K562 (cell line): ENCODE data around the gene SEMA5A. TPM values are rescaled to one million over a fixed set of nuclear protein-coding genes. Genes with fewer than 3 reads are reported as not detected.

Experiments used
- CLOCK ChIP-seq: fragments of 250-450 bp; sonication (Bioruptor Pico); IDR thresholded peaks from 2 replicates; pipeline ENCODE4 v1.4.0; 2020; ENCODE audit warnings: mild to moderate bottlenecking, moderate library complexity, borderline replicate concordance
- HMGXB4 ChIP-seq: sonication (generic); formaldehyde crosslinking; IDR thresholded peaks from 2 replicates; pipeline ENCODE4 v1.8.1; 2023; ENCODE audit warnings: mild to moderate bottlenecking, missing genetic modification reagents
- NR2F6 ChIP-seq: fragments of 450-650 bp; formaldehyde crosslinking; IDR thresholded peaks from 2 replicates; pipeline ENCODE4 v1.4.0; 2020; ENCODE audit warnings: mild to moderate bottlenecking
- TEAD4 ChIP-seq, 2 experiments: sonication (generic) in 1 of 2; formaldehyde crosslinking in 1 of 2; IDR thresholded peaks; 2 replicates each; pipeline versions ENCODE4 v1.6.1 to v1.8.0; 2012 to 2022; ENCODE audit warnings: borderline replicate concordance in 1 of 2, inconsistent platforms in 1 of 2, low read length in 1 of 2, mild to moderate bottlenecking in 1 of 2, missing genetic modification reagents in 1 of 2
- ZFP91 ChIP-seq: sonication (generic); formaldehyde crosslinking; IDR thresholded peaks from 2 replicates; pipeline ENCODE4 v1.8.0; 2022; ENCODE audit warnings: mild to moderate bottlenecking, missing genetic modification reagents
- ZNF561 ChIP-seq: fragments of 450-650 bp; formaldehyde crosslinking; conservative IDR thresholded peaks from 2 replicates; pipeline ENCODE4 v1.4.0; 2020; ENCODE audit warnings: mild to moderate bottlenecking, moderate library complexity
- polyA plus RNA-seq, 8 experiments: library from polyadenylated mRNA; depleted of rRNA in 4 of 8; stranded (reverse) in 5 of 8; unstranded in 3 of 8; fragments of >200 nt; fragmentation: Nextera tagmentation in 2 of 8; fragmentation: Illumina TruSeq in 1 of 8; extraction: Ambion mirVana in 2 of 8; extraction: Trizol in 1 of 8; gene quantifications; 2 replicates each; pipeline versions ENCODE4 v1.2.1 to v1.2.3, GENCODE V29; 2011 to 2014; ENCODE audit warnings: inconsistent platforms in 1 of 8, missing spikeins in 1 of 8
- total RNA-seq, 7 experiments: library from RNA; depleted of rRNA in 6 of 7; stranded (reverse); fragments of >200 nt in 6 of 7; fragmentation: Illumina TruSeq in 2 of 7; extraction: Trizol in 2 of 7; gene quantifications; 2 replicates each; pipeline versions ENCODE4 v1.2.1 to v1.2.3, GENCODE V29; 2011 to 2021; ENCODE audit warnings: low replicate concordance in 1 of 7

The SEMA5A gene
- total and polyA plus RNA-seq, 9 of the 15 experiments (the other 6 are each of a cell fraction or from before 2014, with no cell fraction given): 0.02 TPM; not detected in 8

GRCh38 chr5:9559965-9560364 lies 14.1 kb upstream of the SEMA5A start (continued):
- TF ChIP-seq HMGXB4 (CRISPR knock-in tag): no peak
- TF ChIP-seq TEAD4 (IDR thresholded peaks at IDR 0.05; ENCODE audit: low read length): no peak
- no peak for TF ChIP-seq TEAD4 (CRISPR knock-in tag; IDR thresholded peaks at IDR 0.05; ENCODE audit: borderline replicate concordance)
- no peak for TF ChIP-seq ZNF561 (CRISPR knock-in tag)
- TF ChIP-seq NR2F6 (CRISPR knock-in tag): no peak
- TF ChIP-seq CLOCK: no peak
- no peak for TF ChIP-seq ZFP91 (CRISPR knock-in tag)
- TF ChIP-seq, all 486 proteins: peak for 0
